Trophoblast cell (in vitro differentiated cells and primary cell): Measurements from ENCODE around the gene CCDC148.

ENCODE experiments used
- DNase-seq, 2 donors: peaks; one replicate each; pipeline ENCODE4 v3.0.0-alpha.2; 2016
- H2AFZ ChIP-seq: 2 replicates; pipeline ENCODE4 v1.6.1; 2013; ENCODE audit warnings: low read length, moderate library complexity, mild to moderate bottlenecking; ENCODE audit not compliant: insufficient read depth, poor library complexity
- H2AK5ac ChIP-seq: 2 replicates; pipeline ENCODE4 v1.6.1; 2013; ENCODE audit warnings: mild to moderate bottlenecking, low read length
- H2BK120ac ChIP-seq: 2 replicates; pipeline ENCODE4 v1.6.1; 2013; ENCODE audit warnings: low read length, mild to moderate bottlenecking, moderate library complexity; ENCODE audit not compliant: insufficient read depth, poor library complexity
- H2BK12ac ChIP-seq: 2 replicates; pipeline ENCODE4 v1.6.1; 2013; ENCODE audit warnings: mild to moderate bottlenecking, low read length, moderate library complexity
- H2BK5ac ChIP-seq: 2 replicates; pipeline ENCODE4 v1.6.1; 2013; ENCODE audit warnings: low read length, low read depth, moderate library complexity, mild to moderate bottlenecking; ENCODE audit not compliant: poor library complexity
- H3K14ac ChIP-seq: 2 replicates; pipeline ENCODE4 v1.6.1; 2013; ENCODE audit warnings: mild to moderate bottlenecking, low read length
- H3K18ac ChIP-seq: 2 replicates; pipeline ENCODE4 v1.6.1; 2013; ENCODE audit warnings: mild to moderate bottlenecking, low read length
- H3K23ac ChIP-seq: 2 replicates; pipeline ENCODE4 v1.6.1; 2013; ENCODE audit warnings: low read length
- H3K27ac ChIP-seq: 2 replicates; pipeline ENCODE4 v1.5.1; 2013; ENCODE audit warnings: low read depth, mild to moderate bottlenecking, inconsistent platforms, low read length, moderate library complexity
- H3K27me3 ChIP-seq: 2 replicates; pipeline ENCODE4 v1.6.1; 2013; ENCODE audit warnings: inconsistent platforms, mild to moderate bottlenecking, low read length, moderate library complexity; ENCODE audit not compliant: insufficient read depth
- H3K36me3 ChIP-seq, 2 experiments: 1 replicate in 1 of 2; 2 replicates in 1 of 2; pipeline ENCODE4 v1.6.1; 2013; ENCODE audit warnings: low read length in 2 of 2, mild to moderate bottlenecking in 2 of 2, moderate library complexity in 1 of 2; ENCODE audit not compliant: insufficient read depth in 2 of 2, control insufficient read depth in 1 of 2
- H3K4ac ChIP-seq: 2 replicates; pipeline ENCODE4 v1.6.1; 2013; ENCODE audit warnings: low read depth, mild to moderate bottlenecking, low read length, moderate library complexity
- H3K4me1 ChIP-seq, 2 experiments: 1 replicate in 1 of 2; 2 replicates in 1 of 2; pipeline ENCODE4 v1.6.1; 2013; ENCODE audit warnings: low read length in 2 of 2, mild to moderate bottlenecking in 2 of 2, moderate library complexity in 1 of 2; ENCODE audit not compliant: insufficient read depth in 2 of 2, control insufficient read depth in 1 of 2
- H3K4me2 ChIP-seq: 2 replicates; pipeline ENCODE4 v1.6.1; 2013; ENCODE audit warnings: inconsistent platforms, mild to moderate bottlenecking, low read length, moderate library complexity
- H3K4me3 ChIP-seq: 2 replicates; pipeline ENCODE4 v1.5.1; 2013; ENCODE audit warnings: mild to moderate bottlenecking, low read depth, low read length, inconsistent platforms
- H3K79me1 ChIP-seq: one replicate; pipeline ENCODE4 v1.6.1; 2013; ENCODE audit warnings: low read length
- H3K79me2 ChIP-seq: 2 replicates; pipeline ENCODE4 v1.6.1; 2013; ENCODE audit warnings: low read length, mild to moderate bottlenecking; ENCODE audit not compliant: control insufficient read depth, insufficient read depth, poor library complexity
- H3K9ac ChIP-seq: 2 replicates; pipeline ENCODE4 v1.6.1; 2013; ENCODE audit warnings: mild to moderate bottlenecking, low read length
- H3K9me3 ChIP-seq: 2 replicates; pipeline ENCODE4 v1.6.1; 2013; ENCODE audit warnings: low read depth, mild to moderate bottlenecking, control low read depth, inconsistent platforms, low read length; ENCODE audit not compliant: insufficient read depth
- H4K12ac ChIP-seq: 2 replicates; pipeline ENCODE4 v1.6.1; 2013; ENCODE audit warnings: low read depth, mild to moderate bottlenecking, low read length, moderate library complexity
- H4K8ac ChIP-seq: 2 replicates; pipeline ENCODE4 v1.6.1; 2013; ENCODE audit warnings: low read depth, mild to moderate bottlenecking, low read length, moderate library complexity
- H4K91ac ChIP-seq: one replicate; pipeline ENCODE4 v1.6.1; 2013; ENCODE audit warnings: low read depth, mild to moderate bottlenecking, low read length, moderate library complexity
- WGBS: extraction: QIAGEN DNeasy Blood & Tissue Kit; methylation state at CpG from one replicate; pipeline ENCODE4 v1.1.7; 2013; ENCODE audit warnings: missing lambda C conversion rate; ENCODE audit not compliant: insufficient read length, insufficient coverage; ENCODE audit errors: extremely low coverage; 5-methylcytosine and 5-hydroxymethylcytosine counted together

CCDC148 gene

GRCh38 chr2:158290225-158290624 is 166.3 kb downstream of the CCDC148 start:
- Histone ChIP-seq H3K9me3 (peaks cover 4% of the 10 kb centered on the region), H3K4ac (no peak overlapping the region), H2BK5ac (no peak overlapping the region), H3K4me3 (no peak overlapping the region), H3K79me1 (no peaks in the 10 kb centered on the region), H3K18ac (no peak overlapping the region), H2AK5ac (no peak overlapping the region), H3K36me3 (no peaks in the 10 kb centered on the region), H2BK12ac (no peak overlapping the region), H3K23ac (peak overlapping the region; percentile 4), H4K12ac (no peak overlapping the region), H2AFZ (no peak overlapping the region), H4K8ac (no peak overlapping the region), H2BK120ac (no peak overlapping the region), H3K79me2 (no peaks in the 10 kb centered on the region), H3K9ac (no peak overlapping the region), H4K91ac (no peak overlapping the region), H3K4me2 (no peak overlapping the region), H3K4me1 (no peaks in the 10 kb centered on the region), H3K27ac (no peak overlapping the region), H3K27me3 (no peaks in the 10 kb centered on the region), H3K14ac (no peak overlapping the region)
- DNase-seq = no peak
- WGBS = no CpG with 5 or more reads among the region's 5 CpGs

GRCh38 chr2:158276619-158277471 is 179.7 kb downstream of the CCDC148 start:
- H3K27ac ChIP-seq = no peak overlapping the region
- H3K4me2 ChIP-seq = no peak overlapping the region
- H4K8ac ChIP-seq = no peak overlapping the region
- H3K36me3 ChIP-seq = no peaks in the 10 kb centered on the region
- H3K4me3 ChIP-seq = no peak overlapping the region
- H3K4me1 ChIP-seq = no peaks in the 10 kb centered on the region
- no CpG with 5 or more reads among the region's 2 CpGs for WGBS
- H3K9ac ChIP-seq = no peak overlapping the region
- H2AFZ ChIP-seq = no peak overlapping the region
- H3K27me3 ChIP-seq = no peaks in the 10 kb centered on the region
- H3K9me3 ChIP-seq = no peaks in the 10 kb centered on the region
- no peak overlapping the region for H3K23ac ChIP-seq
- H3K18ac ChIP-seq = no peak overlapping the region
- H2AK5ac ChIP-seq = no peak overlapping the region
- H3K4ac ChIP-seq = no peak overlapping the region
- H2BK5ac ChIP-seq = no peak overlapping the region
- no peaks in the 10 kb centered on the region for H3K79me1 ChIP-seq
- no peak overlapping the region for H2BK120ac ChIP-seq
- no peak overlapping the region for H4K91ac ChIP-seq
- H3K14ac ChIP-seq = no peak overlapping the region
- no peak for DNase-seq
- H4K12ac ChIP-seq = no peak overlapping the region
- H2BK12ac ChIP-seq = no peak overlapping the region
- no peaks in the 10 kb centered on the region for H3K79me2 ChIP-seq

GRCh38 chr2:158273791-158274190 is 182.8 kb downstream of the CCDC148 start:
- no peaks in the 10 kb centered on the region for H3K79me1 ChIP-seq
- H3K14ac ChIP-seq = no peak overlapping the region
- H3K27ac ChIP-seq = no peak overlapping the region
- no peak overlapping the region for H3K4me3 ChIP-seq
- H3K36me3 ChIP-seq = no peaks in the 10 kb centered on the region
- H3K4me1 ChIP-seq = no peaks in the 10 kb centered on the region
- H3K27me3 ChIP-seq = no peaks in the 10 kb centered on the region
- H4K8ac ChIP-seq = no peak overlapping the region
- no peak overlapping the region for H3K18ac ChIP-seq
- no peak overlapping the region for H2BK12ac ChIP-seq
- no peaks in the 10 kb centered on the region for H3K9me3 ChIP-seq
- no peak overlapping the region for H3K4me2 ChIP-seq
- no peak overlapping the region for H3K4ac ChIP-seq
- WGBS = no CpG with 5 or more reads among the region's 3 CpGs
- no peak overlapping the region for H2AK5ac ChIP-seq
- no peak overlapping the region for H4K12ac ChIP-seq
- no peak overlapping the region for H3K9ac ChIP-seq
- no peak overlapping the region for H2BK120ac ChIP-seq
- no peaks in the 10 kb centered on the region for H3K79me2 ChIP-seq
- no peak for DNase-seq
- no peak overlapping the region for H2BK5ac ChIP-seq
- no peak overlapping the region for H4K91ac ChIP-seq
- H3K23ac ChIP-seq = no peak overlapping the region
- no peak overlapping the region for H2AFZ ChIP-seq

DNA sequence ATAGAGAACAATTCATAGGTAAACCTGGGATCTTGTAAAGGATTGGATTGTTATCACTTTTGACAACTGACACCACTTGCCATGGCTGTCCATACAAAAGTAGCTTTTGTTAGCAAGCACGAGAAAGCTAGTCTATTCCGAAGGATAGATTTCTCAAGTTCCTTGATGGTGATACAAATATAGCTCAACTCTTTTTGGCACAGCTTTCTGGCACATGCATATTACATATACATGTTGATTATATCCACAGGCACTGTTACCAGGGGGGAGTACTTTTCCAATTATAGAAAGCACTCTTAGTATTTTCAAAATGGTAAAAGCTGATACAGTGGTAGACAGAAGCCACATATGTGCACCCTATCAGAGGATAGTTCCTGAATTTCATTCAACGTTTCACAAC is 186.0 kb downstream of the CCDC148 start:
- Histone ChIP-seq H3K9ac (no peak overlapping the region), H2BK120ac (no peak overlapping the region), H2BK5ac (no peak overlapping the region), H3K79me2 (no peaks in the 10 kb centered on the region), H3K23ac (no peak overlapping the region), H3K14ac (no peak overlapping the region), H3K4me1 (no peaks in the 10 kb centered on the region), H2BK12ac (no peak overlapping the region), H3K27me3 (no peaks in the 10 kb centered on the region), H3K18ac (no peak overlapping the region), H3K79me1 (no peaks in the 10 kb centered on the region), H3K27ac (no peak overlapping the region), H3K36me3 (no peaks in the 10 kb centered on the region), H3K4me2 (no peak overlapping the region), H3K4ac (no peak overlapping the region), H2AK5ac (no peak overlapping the region), H3K4me3 (no peak overlapping the region), H3K9me3 (no peaks in the 10 kb centered on the region), H4K91ac (no peak overlapping the region), H2AFZ (no peak overlapping the region), H4K8ac (no peak overlapping the region), H4K12ac (no peak overlapping the region)
- no CpG with 5 or more reads among the region's 3 CpGs for WGBS
- DNase-seq = no peak
